Measurements from ENCODE around the gene MRPS33.
"Not testable (repeated sequence)": the region's sequence is repeated elsewhere in the genome, so short reads cannot be mapped to it uniquely, and the experiment has no call there.

The MRPS33 gene

DNA sequence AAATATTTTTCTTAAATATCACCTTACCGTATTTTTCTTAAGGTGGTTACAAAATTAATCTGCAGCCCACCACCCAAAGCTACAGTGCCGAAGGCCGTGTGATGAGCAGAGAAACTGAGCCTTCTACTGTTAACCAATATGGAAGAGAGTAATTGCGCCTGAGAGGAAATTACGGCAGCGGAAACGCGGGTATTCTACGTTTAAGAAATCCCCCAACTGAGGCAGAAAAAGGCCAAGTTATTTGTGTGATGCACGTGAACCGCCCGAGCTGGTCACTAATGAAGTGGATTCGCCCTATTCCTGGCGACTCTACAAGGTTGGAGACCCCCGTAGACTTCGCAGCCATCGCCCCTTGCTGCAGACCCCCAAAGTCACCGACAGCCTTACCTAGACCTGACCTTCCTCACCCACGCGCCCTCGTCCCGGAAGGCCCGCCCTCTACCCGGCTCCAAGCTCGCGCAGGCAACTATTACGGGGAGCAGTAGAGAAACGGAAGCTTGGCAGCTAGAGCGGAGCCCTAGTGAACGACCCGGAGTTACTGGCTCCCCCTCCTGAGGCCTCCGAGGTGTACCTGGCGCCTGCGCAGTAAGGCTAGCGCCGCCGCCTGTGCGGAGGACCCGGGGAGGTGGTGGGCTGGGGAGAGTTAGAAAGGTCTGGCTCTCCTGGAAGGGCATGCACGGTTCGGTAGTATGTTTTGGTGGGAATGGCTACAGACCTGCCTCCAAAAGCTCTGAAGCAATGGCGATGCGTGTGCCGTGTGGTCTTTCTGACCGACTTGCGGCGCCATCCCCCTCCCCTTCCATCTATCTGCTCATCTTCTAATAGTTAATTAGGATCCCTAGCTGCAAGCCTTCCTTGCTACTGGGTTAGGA lies at the start of gene MRPS33:
Gene MRPS33 (minus strand): TSS at position 429 of the 872 bp plus-strand sequence. CDS start 4,319 bp downstream, outside the sequence.
- peak; percentile 96 for DNase-seq
- TF ChIP-seq POLR2A (IDR thresholded peaks at IDR 0.05; ENCODE audit: low read length) = peak; percentile 97
- TF ChIP-seq GATA1 (IDR thresholded peaks at IDR 0.05; ENCODE audit: low read depth, low read length) = no peak

DNA sequence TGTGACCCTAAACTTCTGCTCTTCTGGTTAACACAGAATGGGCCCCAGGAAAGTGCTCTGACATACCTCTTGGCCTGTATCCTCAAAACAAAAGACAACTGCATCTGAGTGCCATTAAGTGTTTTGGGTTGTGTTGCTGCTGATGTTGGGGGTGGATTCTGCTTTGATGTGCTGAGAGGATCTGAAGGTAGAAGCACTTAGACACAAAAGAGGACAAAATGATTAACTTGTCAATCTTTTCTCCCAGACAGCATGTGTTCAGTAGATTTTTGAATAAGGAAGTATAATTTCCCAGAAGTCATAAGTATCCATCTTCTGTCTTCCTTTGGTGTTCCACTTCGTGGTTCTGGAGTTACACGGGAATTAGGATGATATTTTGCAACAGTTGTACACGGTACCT lies 43.0 kb upstream of the MRPS33 start:
- TF ChIP-seq POLR2A (IDR thresholded peaks at IDR 0.05; ENCODE audit: low read length) (no peak), GATA1 (IDR thresholded peaks at IDR 0.05; ENCODE audit: low read depth, low read length) (no peak)
- no peak for DNase-seq

DNA sequence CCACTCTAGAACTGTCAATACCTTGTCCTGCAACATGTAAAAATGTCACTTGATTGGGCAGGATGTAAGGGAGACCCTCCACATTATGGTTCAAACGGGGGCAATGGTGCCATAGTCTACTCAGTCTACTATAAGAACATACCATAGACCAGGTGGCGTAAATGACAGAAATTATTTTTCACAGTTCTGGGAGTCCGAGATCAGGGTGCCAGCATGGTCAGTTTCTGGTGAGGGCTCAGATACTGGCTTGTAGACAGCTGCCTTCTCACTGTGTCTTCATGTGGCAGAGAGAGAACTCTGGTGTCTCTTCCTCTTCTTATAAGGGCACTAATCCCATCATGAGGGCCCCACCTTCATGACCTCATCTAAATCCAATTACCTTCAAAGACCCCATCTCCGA lies 40.4 kb upstream of the MRPS33 start:
- TF ChIP-seq GATA1 (IDR thresholded peaks at IDR 0.05; ENCODE audit: low read depth, low read length) (no peak), POLR2A (IDR thresholded peaks at IDR 0.05; ENCODE audit: low read length) (no peak)
- no peak for DNase-seq

DNA sequence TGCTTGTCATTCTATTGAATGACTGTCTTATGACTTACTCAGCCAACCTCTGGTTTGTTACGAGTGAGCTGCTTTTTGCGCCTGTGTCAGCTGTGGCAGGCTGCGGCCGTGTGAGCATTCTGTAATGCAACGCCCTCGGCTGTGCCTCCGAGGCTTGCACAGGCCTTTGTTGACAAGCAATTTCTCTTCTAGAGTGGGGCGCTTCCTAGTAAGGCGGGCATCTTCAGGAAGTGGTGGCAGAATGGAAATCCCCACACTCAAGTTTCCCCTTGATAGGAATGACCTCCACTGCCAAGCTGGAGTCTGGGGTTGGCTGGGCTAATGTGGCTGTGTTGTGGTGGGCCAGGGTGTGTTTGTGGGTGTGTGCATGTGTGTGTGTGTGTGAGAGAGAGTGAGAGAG lies 38.9 kb upstream of the MRPS33 start:
- TF ChIP-seq GATA1 (IDR thresholded peaks at IDR 0.05; ENCODE audit: low read depth, low read length) (no peak), POLR2A (IDR thresholded peaks at IDR 0.05; ENCODE audit: low read length) (no peak)
- no peak for DNase-seq

DNA sequence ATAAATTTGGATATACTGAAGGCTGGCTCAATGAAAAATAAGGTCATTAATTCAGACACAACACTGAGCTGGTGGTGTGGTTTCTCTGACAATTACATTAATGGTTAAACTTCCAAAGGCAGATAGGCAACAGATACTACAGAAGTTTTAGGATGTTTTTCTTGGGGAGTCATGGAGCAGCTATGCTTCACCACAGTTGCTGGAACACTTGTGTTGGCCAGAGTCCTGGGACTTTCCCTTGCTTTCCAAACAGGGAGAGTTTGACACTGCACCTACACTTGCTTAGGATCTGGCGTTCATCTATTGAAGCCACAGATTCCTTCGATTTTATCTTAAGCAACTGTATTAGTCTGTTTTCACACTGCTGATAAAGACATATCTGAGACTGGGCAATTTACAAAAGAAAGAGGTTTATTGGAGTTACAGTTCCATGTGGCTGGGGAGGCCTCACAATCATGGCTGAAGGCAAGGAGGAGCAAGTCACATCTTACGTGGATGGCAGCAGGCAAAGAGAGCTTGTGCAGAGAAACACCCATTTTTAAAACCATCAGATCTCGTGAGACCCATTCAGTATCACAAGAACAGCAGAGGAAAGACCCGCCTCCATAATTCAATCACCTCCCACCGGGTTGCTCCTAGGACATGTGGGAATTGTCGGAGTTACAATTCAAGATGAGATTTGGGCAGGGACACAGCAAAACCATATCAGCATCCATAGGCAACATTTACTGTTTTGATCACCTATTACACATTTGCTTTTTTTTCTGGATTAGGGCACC lies 31.3 kb upstream of the MRPS33 start:
- no peak for TF ChIP-seq POLR2A (IDR thresholded peaks at IDR 0.05; ENCODE audit: low read length)
- TF ChIP-seq GATA1 (IDR thresholded peaks at IDR 0.05; ENCODE audit: low read depth, low read length) = no peak
- no peak for DNase-seq

DNA sequence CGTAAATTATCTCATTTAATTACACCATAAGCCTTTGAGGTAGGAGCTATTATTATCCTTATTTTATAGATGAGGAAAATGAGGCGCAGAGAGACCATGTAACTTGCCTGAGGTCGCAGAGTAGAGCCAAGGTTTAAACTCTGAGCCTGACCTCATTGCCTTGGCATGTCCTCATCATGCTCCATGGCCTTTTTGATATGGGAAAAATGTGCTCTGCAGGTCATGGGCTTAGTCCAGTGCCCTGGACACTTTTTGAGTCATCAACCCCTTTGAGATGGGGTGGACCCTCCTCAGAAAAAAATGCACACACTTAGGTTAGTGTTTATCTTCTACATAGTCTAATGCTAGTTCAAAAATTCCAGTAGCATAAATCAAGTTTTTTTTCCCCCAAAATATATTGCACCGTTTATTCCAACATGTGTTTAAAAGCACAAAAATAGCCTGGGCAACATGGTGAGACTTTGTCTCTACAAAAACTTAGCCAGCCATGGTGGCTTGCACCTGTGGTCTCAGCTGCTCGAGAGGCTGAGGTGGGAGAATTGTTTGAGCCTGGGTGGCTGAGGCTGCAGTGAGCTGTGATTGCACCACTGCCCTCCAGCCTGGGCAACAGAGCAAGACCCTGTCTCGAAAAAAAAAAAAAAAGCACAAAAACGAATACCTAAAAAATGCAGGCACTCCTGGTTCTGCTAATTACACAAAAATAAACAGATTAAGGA lies 30.5 kb upstream of the MRPS33 start:
- no peak for TF ChIP-seq GATA1 (IDR thresholded peaks at IDR 0.05; ENCODE audit: low read depth, low read length)
- DNase-seq = no peak

DNA sequence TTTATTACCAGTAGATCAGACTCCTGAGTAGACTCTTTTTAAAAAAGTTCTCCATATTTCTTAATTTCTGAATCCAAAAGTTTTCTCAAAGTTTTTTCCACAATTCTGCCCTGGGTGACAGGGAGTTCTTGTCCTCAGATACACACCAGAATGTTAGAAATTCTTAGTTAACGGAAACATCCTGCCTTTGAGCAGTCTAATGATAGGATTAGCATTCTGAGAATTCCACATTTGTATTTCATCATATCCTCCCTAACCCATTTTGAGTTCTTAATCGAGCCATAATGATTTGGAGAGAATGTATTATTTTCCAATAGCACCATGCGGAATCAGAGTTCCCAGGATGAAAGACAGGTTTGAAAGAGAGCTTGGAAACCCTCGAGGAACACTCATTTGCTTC lies 28.9 kb upstream of the MRPS33 start:
- no peak for DNase-seq
- TF ChIP-seq GATA1 (IDR thresholded peaks at IDR 0.05; ENCODE audit: low read depth, low read length) = no peak
- no peak for TF ChIP-seq POLR2A (IDR thresholded peaks at IDR 0.05; ENCODE audit: low read length)

DNA sequence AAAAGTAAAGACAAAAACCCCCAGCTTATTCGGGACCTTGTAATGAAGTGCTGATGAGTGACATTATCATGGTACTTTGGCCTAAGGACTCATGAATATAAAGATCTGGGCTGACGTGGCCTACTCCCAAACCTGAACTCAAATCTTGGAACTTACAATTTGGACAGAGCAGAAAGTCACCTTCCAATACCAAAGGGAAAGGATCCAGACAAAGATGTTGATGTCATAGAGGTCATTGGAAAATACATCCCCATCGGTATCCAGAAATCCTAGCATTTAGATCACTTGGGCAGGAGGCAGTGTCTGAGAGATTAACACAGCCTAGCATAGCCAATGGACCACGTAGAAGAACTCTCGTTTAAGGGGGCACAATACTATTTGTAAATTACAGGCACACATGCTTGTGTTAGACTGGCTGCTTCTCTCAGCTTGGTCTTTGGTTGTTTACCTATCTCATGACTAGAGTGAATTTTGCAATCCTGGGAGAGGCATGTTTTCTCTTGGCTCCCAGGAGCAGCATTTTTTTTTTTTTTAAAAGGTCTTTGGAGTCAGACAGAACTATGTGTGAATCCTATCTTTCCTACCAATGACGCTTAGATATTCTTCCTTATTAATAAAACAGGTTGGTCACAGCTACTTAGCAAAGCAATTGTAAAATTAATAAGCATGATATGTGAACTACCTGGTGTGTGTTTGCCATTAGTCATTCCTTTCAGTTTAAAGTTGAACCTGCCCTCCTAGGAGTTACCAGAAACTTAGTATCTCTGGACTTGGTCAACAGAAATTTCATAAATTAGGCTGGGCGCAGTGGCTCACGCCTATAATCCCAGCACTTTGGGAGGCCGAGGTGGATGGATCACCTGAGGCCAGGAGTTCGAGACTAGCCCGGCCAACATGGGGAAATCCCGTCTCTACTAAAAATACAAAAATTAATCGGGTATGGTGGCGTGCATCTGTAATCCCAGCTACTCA lies 27.8 kb upstream of the MRPS33 start:
- DNase-seq = no peak
- no peak for TF ChIP-seq POLR2A (IDR thresholded peaks at IDR 0.05; ENCODE audit: low read length)
- no peak for TF ChIP-seq GATA1 (IDR thresholded peaks at IDR 0.05; ENCODE audit: low read depth, low read length)

DNA sequence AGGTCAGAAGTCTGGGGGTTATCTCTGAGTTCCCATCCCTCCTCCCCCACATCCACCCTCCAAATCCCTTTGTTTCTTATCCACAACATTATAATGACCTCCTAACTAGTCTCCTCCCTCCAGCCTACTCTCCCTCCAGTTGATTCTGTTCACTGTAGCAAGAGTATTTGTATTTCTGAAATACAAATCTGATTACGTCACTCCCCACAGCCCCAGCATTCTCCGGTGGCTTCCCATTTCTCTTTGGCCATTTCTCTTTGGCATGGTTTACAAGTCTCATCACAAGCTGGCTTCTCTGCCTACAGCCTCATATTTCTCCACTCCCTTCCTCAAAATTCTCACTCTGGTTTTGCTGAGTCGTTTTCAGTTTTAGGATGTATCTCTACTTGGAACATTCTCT lies 24.6 kb upstream of the MRPS33 start:
- TF ChIP-seq GATA1 (IDR thresholded peaks at IDR 0.05; ENCODE audit: low read depth, low read length) = no peak
- TF ChIP-seq POLR2A (IDR thresholded peaks at IDR 0.05; ENCODE audit: low read length) = no peak

DNA sequence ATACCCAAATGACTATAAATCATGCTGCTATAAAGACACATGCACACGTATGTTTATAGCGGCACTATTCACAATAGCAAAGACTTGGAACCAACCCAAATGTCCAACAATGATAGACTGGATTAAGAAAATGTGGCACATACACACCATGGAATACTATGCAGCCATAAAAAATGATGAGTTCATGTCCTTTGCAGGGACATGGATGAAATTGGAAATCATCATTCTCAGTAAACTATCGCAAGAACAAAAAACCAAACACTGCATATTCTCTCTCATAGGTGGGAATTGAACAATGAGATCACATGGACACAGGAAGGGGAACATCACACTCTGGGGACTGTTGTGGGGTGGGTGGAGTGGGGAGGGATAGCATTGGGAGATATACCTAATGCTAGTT lies 23.3 kb upstream of the MRPS33 start:
- not testable (repeated sequence) for DNase-seq

More for the DNA sequence above, 24.6 kb upstream of the MRPS33 start:
- no peak for DNase-seq

DNA sequence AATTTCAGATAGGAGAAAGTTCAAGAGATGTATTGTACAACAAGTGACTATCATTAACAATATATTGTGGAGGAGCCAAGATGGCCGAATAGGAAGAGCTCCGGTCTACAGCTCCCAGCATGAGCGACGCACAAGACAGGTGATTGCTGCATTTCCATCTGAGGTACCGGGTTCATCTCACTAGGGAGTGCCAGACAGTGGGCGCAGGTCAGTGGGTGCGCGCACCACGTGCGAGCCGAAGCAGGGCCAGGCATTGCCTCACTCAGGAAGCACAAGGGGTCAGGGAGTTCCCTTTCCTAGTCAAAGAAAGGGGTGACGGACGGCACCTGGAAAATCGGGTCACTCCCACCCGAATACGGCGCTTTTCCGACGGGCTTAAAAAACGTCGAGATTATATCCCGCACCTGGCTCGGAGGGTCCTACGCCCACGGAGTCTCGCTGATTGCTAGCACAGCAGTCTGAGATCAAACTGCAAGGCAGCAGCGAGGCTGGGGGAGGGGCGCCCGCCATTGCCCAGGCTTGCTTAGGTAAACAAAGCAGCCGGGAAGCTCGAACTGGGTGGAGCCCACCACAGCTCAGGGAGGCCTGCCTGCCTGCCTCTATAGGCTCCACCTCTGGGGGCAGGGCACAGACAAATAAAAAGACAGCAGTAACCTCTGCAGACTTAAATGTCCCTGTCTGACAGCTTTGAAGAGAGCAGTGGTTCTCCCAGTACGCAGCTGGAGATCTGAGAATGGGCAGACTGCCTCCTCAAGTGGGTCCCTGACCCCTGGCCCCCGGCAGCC lies 18.0 kb upstream of the MRPS33 start:
- not testable (repeated sequence) for DNase-seq

DNA sequence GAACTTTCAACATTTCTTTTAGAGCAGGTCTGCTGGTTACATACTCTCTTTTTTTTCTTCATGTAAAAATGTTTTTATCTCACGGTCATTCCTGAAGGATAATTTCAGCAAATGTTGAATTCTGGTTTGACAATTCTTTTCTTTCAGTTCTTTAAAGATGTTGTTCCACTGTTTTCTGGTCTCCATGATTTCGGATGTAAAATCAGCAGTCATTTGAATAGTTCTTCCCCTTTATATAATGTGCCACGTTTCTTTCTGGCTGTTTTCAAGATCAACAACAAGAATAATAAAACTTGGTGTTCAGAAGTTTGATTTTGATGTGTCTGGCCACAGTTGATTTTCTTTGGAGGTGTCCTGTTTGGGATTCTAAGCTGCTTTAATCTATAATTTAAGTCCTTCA lies 14.0 kb upstream of the MRPS33 start:
- TF ChIP-seq POLR2A (IDR thresholded peaks at IDR 0.05; ENCODE audit: low read length) (no peak), GATA1 (IDR thresholded peaks at IDR 0.05; ENCODE audit: low read depth, low read length) (no peak)

DNA sequence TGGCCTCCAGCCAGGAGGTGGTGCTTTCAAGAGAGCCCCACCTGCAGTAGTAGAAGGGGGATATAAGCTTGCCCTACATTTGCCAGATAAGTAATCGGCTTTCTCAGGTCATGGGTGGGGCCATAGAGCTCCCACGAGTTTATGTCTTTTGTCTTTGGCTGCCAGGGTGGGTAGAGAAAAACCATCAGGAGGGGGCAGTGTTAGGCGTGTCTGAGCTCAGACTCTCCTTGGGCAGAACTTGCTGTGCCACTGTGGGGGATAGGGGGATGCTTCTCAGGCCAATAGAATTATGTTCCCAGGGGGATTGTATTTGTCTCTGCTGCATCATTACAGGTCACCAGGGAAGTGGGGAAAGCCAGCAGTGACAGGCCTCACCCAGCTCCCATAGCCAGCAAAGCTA lies 12.3 kb upstream of the MRPS33 start:
- TF ChIP-seq GATA1 (IDR thresholded peaks at IDR 0.05; ENCODE audit: low read depth, low read length) = no peak
- TF ChIP-seq POLR2A (IDR thresholded peaks at IDR 0.05; ENCODE audit: low read length) = no peak
- DNase-seq = no peak

More for the DNA sequence above, 14.0 kb upstream of the MRPS33 start:
- DNase-seq = no peak
